ENCODE results near the gene TEK. TPM values are rescaled to one million over a fixed set of nuclear protein-coding genes. Genes with fewer than 3 reads are reported as not detected.

The TEK gene
- total RNA-seq, 1 donor from 2014 or later = 1.6 TPM

DNA sequence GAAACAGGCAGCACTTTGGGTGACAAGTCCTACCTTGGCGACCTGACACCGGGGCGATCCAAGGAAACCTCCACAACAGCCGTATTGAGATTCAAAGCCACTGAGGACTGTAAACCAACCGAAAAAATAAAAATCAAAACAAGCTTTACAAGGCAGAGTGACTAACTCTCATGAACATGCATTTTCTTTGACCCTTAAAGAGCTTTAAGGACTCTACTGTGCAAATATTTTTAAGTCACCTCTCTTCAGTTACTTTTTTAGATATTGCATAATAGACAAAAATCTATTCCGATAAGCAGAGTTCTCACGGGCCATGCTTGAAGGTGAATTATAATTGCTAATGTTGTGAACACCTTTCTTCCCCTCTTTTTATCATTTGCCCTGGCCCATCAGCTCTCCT is 149.6 kb downstream of the TEK start:
- no peak overlapping the region for H3K27ac Mint-ChIP-seq (ENCODE audit: unreplicated experiment)
- H3K9me3 Mint-ChIP-seq (ENCODE audit: unreplicated experiment) = peaks cover 8% of the 10 kb centered on the region
- DNase-seq (ENCODE audit: extremely low spot score, unreplicated experiment) = no peak
- TF ChIP-seq, protein P1, sequence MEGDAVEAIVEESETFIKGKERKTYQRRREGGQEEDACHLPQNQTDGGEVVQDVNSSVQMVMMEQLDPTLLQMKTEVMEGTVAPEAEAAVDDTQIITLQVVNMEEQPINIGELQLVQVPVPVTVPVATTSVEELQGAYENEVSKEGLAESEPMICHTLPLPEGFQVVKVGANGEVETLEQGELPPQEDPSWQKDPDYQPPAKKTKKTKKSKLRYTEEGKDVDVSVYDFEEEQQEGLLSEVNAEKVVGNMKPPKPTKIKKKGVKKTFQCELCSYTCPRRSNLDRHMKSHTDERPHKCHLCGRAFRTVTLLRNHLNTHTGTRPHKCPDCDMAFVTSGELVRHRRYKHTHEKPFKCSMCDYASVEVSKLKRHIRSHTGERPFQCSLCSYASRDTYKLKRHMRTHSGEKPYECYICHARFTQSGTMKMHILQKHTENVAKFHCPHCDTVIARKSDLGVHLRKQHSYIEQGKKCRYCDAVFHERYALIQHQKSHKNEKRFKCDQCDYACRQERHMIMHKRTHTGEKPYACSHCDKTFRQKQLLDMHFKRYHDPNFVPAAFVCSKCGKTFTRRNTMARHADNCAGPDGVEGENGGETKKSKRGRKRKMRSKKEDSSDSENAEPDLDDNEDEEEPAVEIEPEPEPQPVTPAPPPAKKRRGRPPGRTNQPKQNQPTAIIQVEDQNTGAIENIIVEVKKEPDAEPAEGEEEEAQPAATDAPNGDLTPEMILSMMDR (IDR thresholded peaks at IDR 0.05) = no peak
- no peaks in the 10 kb centered on the region for H3K4me1 Mint-ChIP-seq (ENCODE audit: unreplicated experiment)
- H3K27me3 Mint-ChIP-seq (ENCODE audit: unreplicated experiment) = peaks cover 36% of the 10 kb centered on the region
- no peaks in the 10 kb centered on the region for H3K36me3 Mint-ChIP-seq (ENCODE audit: unreplicated experiment)
- H3K4me3 Mint-ChIP-seq (ENCODE audit: unreplicated experiment) = no peak overlapping the region

DNA sequence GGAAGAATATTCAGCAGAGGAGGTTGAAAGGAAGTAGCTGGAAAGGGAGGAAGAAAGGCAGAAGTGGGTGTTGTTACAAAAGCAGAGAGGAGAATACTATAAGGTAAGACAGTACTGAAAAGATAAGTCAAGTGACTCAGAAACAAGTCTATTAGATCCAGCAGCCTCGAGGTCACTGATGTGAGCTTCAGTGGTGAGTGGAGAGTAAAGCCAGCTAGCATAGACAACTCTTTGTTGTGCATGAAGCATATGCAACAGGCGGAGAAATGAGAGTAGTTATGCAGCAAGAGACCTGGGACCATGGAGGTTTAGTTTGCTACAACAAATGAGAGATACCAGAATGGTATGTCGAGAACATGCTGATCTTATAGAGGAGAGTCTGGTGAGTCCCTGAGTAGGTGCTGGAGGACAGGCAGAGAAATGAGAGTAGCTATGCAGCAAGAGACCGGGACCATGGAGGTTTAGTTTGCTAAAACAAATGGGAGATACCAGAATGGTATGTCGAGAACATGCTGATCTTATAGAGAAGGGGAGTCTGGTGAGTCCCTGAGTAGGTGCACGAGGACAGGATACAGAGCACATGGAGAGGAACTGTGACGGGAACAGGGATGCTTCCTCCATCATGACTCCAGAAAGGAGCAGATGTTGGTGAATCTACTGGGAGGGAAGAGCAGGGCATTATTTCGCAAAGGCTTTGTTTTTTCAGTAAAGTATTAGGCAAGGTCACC is 151.9 kb downstream of the TEK start:
- H3K27ac Mint-ChIP-seq (ENCODE audit: unreplicated experiment) = no peak overlapping the region
- H3K4me1 Mint-ChIP-seq (ENCODE audit: unreplicated experiment) = no peaks in the 10 kb centered on the region
- TF ChIP-seq, protein P1 (IDR thresholded peaks at IDR 0.05) = no peak
- H3K27me3 Mint-ChIP-seq (ENCODE audit: unreplicated experiment) = peaks cover 22% of the 10 kb centered on the region
- H3K36me3 Mint-ChIP-seq (ENCODE audit: unreplicated experiment) = no peaks in the 10 kb centered on the region
- DNase-seq (ENCODE audit: extremely low spot score, unreplicated experiment) = no peak
- H3K4me3 Mint-ChIP-seq (ENCODE audit: unreplicated experiment) = no peak overlapping the region
- no peaks in the 10 kb centered on the region for H3K9me3 Mint-ChIP-seq (ENCODE audit: unreplicated experiment)

DNA sequence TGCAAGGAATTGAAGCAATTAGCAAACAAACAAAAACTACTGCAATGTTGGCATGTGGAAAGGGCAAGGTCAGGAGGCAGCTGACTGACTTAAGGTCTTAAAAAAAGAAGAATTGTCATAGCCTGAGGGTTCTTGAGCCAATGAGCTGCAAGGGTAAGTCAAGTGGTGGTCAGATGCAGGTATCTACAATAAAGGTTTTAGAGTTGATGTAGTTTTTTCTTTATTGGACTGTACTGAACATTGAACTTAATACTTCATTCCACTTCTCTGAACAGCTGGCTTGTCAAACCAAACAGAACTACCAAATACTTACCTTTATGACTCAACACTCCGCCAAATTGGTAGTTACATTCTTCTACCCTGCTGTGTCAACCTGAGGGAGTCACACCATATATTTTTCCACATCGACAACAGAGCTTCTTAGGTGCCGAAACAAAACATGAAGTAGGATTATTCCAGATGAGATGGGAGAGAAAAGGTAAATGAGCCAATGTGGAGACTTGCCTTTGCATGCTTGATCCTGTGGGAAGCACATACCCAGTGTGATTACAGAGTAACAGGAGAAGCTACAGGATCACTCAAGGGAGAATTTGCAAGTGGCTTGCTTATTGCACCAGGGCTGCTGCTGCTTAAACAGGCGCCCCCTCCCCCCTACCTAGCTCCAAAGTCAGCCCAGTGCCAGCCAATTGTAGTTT is 152.6 kb downstream of the TEK start:
- Mint-ChIP-seq H3K27me3 (ENCODE audit: unreplicated experiment) (peaks cover 18% of the 10 kb centered on the region), H3K4me3 (ENCODE audit: unreplicated experiment) (no peak overlapping the region), H3K9me3 (ENCODE audit: unreplicated experiment) (no peaks in the 10 kb centered on the region), H3K4me1 (ENCODE audit: unreplicated experiment) (no peaks in the 10 kb centered on the region), H3K36me3 (ENCODE audit: unreplicated experiment) (no peaks in the 10 kb centered on the region), H3K27ac (ENCODE audit: unreplicated experiment) (no peak overlapping the region)
- DNase-seq (ENCODE audit: extremely low spot score, unreplicated experiment) = no peak
- TF ChIP-seq, protein P1 (IDR thresholded peaks at IDR 0.05) = no peak

GRCh38 chr9:27272103-27272502 is 163.1 kb downstream of the TEK start:
- TF ChIP-seq, protein P1 (IDR thresholded peaks at IDR 0.05) = no peak
- H3K4me3 Mint-ChIP-seq (ENCODE audit: unreplicated experiment) = no peak overlapping the region
- H3K4me1 Mint-ChIP-seq (ENCODE audit: unreplicated experiment) = peaks cover 13% of the 10 kb centered on the region

GRCh38 chr9:27273186-27273585 is 164.2 kb downstream of the TEK start:
- TF ChIP-seq, protein P1 (IDR thresholded peaks at IDR 0.05) = no peak
- Mint-ChIP-seq H3K36me3 (ENCODE audit: unreplicated experiment) (no peaks in the 10 kb centered on the region), H3K27ac (ENCODE audit: unreplicated experiment) (no peak overlapping the region), H3K4me3 (ENCODE audit: unreplicated experiment) (no peak overlapping the region), H3K9me3 (ENCODE audit: unreplicated experiment) (no peaks in the 10 kb centered on the region), H3K4me1 (ENCODE audit: unreplicated experiment) (peaks cover 13% of the 10 kb centered on the region), H3K27me3 (ENCODE audit: unreplicated experiment) (peaks cover 4% of the 10 kb centered on the region)
- no peak for DNase-seq (ENCODE audit: extremely low spot score, unreplicated experiment)

More at GRCh38 chr9:27272103-27272502, 163.1 kb downstream of the TEK start:
- no peak for DNase-seq (ENCODE audit: extremely low spot score, unreplicated experiment)
- Mint-ChIP-seq H3K36me3 (ENCODE audit: unreplicated experiment) (no peaks in the 10 kb centered on the region), H3K27ac (ENCODE audit: unreplicated experiment) (no peak overlapping the region), H3K9me3 (ENCODE audit: unreplicated experiment) (no peaks in the 10 kb centered on the region), H3K27me3 (ENCODE audit: unreplicated experiment) (no peaks in the 10 kb centered on the region)
